Suprapubic skin (tissue), 4 donors: ENCODE measurements around the gene DGKZ. TPM values are rescaled to one million over a fixed set of nuclear protein-coding genes. Genes with fewer than 3 reads are reported as not detected.
A peak's percentile ranks its signal among the peaks of the same experiment; 100 is the strongest.

Experiments
- DNase-seq, 2 donors: peaks; one replicate each; pipeline ENCODE4 v3.0.0-alpha.2; 2019; ENCODE audit warnings: low spot score in 2 of 2
- H3K27ac ChIP-seq: fragments of 200-600 bp; sonication (generic); one replicate; pipeline ENCODE4 v1.5.1; 2019
- H3K27me3 ChIP-seq: fragments of 200-600 bp; sonication (generic); one replicate; pipeline ENCODE4 v1.5.1; 2019
- H3K36me3 ChIP-seq: fragments of 200-600 bp; sonication (generic); one replicate; pipeline ENCODE4 v1.5.1; 2019
- H3K4me1 ChIP-seq: fragments of 200-600 bp; sonication (generic); one replicate; pipeline ENCODE4 v1.5.1; 2019
- H3K4me3 ChIP-seq: fragments of 200-600 bp; sonication (generic); one replicate; pipeline ENCODE4 v1.5.1; 2019; ENCODE audit warnings: mild to moderate bottlenecking
- H3K9me3 ChIP-seq: fragments of 200-600 bp; sonication (generic); one replicate; pipeline ENCODE4 v1.5.1; 2019
- EP300 ChIP-seq: sonication (generic); formaldehyde crosslinking; IDR thresholded peaks from one replicate; pipeline ENCODE4 v1.6.1; 2017; ENCODE audit warnings: antibody characterized with exemption
- POLR2A ChIP-seq, 2 donors: fragments of 450-650 bp; IDR thresholded peaks; one replicate each; pipeline ENCODE4 v1.6.1; 2017; ENCODE audit warnings: antibody characterized with exemption in 2 of 2, mild to moderate bottlenecking in 2 of 2, moderate library complexity in 2 of 2
- POLR2AphosphoS5 ChIP-seq, 3 donors: sonication (generic); formaldehyde crosslinking; IDR thresholded peaks; one replicate each; pipeline ENCODE4 v1.6.1; 2017; ENCODE audit warnings: antibody characterized with exemption in 3 of 3
- WGBS: methylation state at CpG from one replicate; pipeline ENCODE4 v1.1.5; 2018; 5-methylcytosine and 5-hydroxymethylcytosine counted together
- total RNA-seq, 4 donors: library from RNA; depleted of rRNA; stranded (reverse); fragments of >200 nt; gene quantifications; one replicate each; pipeline ENCODE4 v1.1.0, GENCODE V29; 2016
- TF ChIP-seq, protein P1 (sequence below), 2 donors: fragments of 200-600 bp in 1 of 2; fragments of 450-650 bp in 1 of 2; sonication (generic) in 1 of 2; IDR thresholded peaks; one replicate each; pipeline ENCODE4 v1.5.1; 2016 to 2019; ENCODE audit warnings: antibody characterized with exemption in 2 of 2, mild to moderate bottlenecking in 1 of 2, moderate library complexity in 1 of 2

The DGKZ gene
- total RNA-seq, 4 donors from 2014 or later, result 60.5 to 91.0 (median 73.4) TPM

DNA sequence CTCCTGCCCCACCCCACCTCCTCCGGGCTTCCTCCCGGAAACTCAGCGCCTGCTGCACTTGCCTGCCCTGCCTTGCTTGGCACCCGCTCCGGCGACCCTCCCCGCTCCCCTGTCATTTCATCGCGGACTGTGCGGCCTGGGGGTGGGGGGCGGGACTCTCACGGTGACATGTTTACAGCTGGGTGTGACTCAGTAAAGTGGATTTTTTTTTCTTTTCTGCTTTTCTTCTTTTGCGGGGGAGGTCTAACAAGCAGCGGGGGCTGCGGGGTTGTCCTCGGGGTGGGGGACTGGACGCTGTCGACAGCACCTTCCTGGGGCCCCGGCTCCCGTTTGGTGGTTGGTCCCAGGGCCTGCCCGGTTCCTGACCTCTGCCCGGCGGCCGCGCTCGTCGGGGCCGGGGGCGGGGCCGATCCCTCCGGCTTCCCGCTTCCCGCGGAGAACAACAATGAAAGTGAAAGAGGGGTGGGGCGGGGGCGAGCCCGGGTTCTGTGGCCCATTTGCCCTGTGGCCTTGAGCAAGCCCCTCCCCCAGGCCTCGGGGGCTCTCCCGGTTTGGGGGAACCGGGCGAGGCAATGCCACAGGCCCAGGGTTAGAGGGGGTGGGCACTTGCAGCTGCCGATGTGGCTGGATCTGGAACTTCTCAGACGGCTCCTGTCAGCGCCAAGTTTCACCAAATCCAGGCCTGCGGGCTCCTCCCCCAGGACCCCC is 33.2 kb downstream of the DGKZ start:
- Histone ChIP-seq H3K27me3 (no peaks in the 10 kb centered on the region), H3K4me3 (peak overlapping the region; percentile 70), H3K36me3 (peaks cover 34% of the 10 kb centered on the region), H3K9me3 (no peaks in the 10 kb centered on the region), H3K4me1 (peaks cover 33% of the 10 kb centered on the region), H3K27ac (peak overlapping the region; percentile 79)
- WGBS, result 2% methylated on average over 35 of the region's 45 CpGs
- TF ChIP-seq EP300 (no peak), POLR2AphosphoS5 (IDR thresholded peaks at IDR 0.05) (no peak), POLR2A (IDR thresholded peaks at IDR 0.05) (no peak)
- TF ChIP-seq, protein P1, sequence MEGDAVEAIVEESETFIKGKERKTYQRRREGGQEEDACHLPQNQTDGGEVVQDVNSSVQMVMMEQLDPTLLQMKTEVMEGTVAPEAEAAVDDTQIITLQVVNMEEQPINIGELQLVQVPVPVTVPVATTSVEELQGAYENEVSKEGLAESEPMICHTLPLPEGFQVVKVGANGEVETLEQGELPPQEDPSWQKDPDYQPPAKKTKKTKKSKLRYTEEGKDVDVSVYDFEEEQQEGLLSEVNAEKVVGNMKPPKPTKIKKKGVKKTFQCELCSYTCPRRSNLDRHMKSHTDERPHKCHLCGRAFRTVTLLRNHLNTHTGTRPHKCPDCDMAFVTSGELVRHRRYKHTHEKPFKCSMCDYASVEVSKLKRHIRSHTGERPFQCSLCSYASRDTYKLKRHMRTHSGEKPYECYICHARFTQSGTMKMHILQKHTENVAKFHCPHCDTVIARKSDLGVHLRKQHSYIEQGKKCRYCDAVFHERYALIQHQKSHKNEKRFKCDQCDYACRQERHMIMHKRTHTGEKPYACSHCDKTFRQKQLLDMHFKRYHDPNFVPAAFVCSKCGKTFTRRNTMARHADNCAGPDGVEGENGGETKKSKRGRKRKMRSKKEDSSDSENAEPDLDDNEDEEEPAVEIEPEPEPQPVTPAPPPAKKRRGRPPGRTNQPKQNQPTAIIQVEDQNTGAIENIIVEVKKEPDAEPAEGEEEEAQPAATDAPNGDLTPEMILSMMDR (IDR thresholded peaks at IDR 0.05), result no peak
- DNase-seq, result no peak

DNA sequence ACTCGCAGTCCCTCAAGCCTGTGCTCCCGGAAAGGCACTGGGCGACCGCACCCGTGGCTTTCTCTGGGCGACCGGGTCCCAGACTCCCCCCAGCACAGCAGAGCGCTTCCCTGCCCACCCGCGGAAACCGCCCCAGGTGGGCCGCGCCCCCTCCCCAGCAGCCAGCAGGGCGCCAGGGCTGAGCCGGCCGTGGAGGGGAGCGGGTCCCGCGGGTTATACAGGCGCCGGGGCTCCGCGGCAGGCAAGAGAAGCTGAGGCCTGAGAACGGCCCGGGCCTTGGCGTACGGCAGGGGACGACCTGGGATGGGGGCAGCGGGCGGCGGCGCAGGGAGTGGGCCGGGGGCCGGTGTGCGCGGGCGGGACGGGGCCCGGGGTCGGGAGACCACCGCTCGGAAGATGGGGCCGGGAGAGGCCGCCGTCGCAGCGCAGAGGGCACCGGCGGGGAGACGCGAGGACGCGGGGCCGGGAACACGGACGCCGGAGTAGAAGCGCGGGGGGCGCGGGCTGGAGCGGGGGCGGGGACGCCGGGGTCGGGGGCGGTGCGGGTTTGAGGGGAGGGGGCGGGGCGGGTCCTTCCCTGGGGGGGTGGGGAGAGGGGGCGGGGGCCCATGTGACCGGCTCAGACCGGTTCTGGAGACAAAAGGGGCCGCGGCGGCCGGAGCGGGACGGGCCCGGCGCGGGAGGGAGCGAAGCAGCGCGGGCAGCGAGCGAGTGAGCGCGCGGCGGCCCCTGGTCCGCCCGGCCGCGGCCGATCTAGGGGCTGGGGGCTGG is 34.0 kb downstream of the DGKZ start, which contains the start of gene MDK:
TSS of gene MDK (plus strand) at position 622 of the 771 bp plus-strand sequence. CDS start 389 bp downstream, outside the sequence.
- no peaks in the 10 kb centered on the region for H3K9me3 ChIP-seq
- TF ChIP-seq, protein P1 (IDR thresholded peaks at IDR 0.05), result no peak
- TF ChIP-seq POLR2AphosphoS5 (IDR thresholded peaks at IDR 0.05) (no peak), POLR2A (IDR thresholded peaks at IDR 0.05) (no peak), EP300 (no peak)
- peak within 1 kb of the TSS; percentile 70 for H3K4me3 ChIP-seq
- peaks cover 27% of the 10 kb centered on the region for H3K36me3 ChIP-seq
- no CpG with 5 or more reads among the region's 96 CpGs for WGBS
- H3K27me3 ChIP-seq, result no peaks in the 10 kb centered on the region
- H3K27ac ChIP-seq, result peak within 1 kb of the TSS; percentile 79
- H3K4me1 ChIP-seq, result peaks cover 33% of the 10 kb centered on the region
- DNase-seq, result peak in 1 of 2 donors; percentile 68

DNA sequence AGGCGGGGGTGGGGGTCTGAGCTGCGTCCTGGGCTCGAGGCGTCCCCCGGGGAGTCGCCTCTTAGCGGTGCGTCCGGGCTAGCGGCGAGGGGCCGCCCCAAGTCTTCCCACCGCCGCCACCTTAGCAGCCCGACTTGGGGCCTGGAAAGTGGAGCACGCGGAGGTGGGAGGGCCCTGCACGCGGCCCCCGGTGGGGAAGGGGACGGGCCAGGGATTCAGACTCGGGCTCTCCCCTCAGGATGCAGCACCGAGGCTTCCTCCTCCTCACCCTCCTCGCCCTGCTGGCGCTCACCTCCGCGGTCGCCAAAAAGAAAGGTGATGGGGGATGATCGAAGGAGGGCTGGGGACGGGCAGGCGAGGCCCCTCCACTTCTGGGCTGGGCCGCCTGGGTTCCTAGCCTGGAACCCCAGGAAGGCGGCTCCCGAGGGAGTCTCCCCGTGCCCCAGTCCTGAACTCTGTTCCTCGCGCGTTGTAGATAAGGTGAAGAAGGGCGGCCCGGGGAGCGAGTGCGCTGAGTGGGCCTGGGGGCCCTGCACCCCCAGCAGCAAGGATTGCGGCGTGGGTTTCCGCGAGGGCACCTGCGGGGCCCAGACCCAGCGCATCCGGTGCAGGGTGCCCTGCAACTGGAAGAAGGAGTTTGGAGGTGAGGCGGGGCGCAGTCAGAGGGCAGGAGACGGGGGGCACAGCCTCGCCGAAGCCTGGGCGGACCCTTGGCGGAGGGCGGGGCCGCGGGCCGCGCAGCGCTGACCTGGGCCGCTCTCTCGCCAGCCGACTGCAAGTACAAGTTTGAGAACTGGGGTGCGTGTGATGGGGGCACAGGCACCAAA is 34.8 kb downstream of the DGKZ start:
- no peak for TF ChIP-seq POLR2A (IDR thresholded peaks at IDR 0.05)
- TF ChIP-seq, protein P1 (IDR thresholded peaks at IDR 0.05), result no peak
- peak overlapping the region; percentile 70 for H3K4me3 ChIP-seq
- H3K36me3 ChIP-seq, result peaks cover 19% of the 10 kb centered on the region
- WGBS, result 5% methylated on average over 23 of the region's 66 CpGs
- no peaks in the 10 kb centered on the region for H3K9me3 ChIP-seq
- peak in 1 of 2 donors; percentile 63 for DNase-seq
- H3K4me1 ChIP-seq, result peaks cover 33% of the 10 kb centered on the region
- H3K27ac ChIP-seq, result peak overlapping the region; percentile 79
- H3K27me3 ChIP-seq, result peaks cover 5% of the 10 kb centered on the region

DNA sequence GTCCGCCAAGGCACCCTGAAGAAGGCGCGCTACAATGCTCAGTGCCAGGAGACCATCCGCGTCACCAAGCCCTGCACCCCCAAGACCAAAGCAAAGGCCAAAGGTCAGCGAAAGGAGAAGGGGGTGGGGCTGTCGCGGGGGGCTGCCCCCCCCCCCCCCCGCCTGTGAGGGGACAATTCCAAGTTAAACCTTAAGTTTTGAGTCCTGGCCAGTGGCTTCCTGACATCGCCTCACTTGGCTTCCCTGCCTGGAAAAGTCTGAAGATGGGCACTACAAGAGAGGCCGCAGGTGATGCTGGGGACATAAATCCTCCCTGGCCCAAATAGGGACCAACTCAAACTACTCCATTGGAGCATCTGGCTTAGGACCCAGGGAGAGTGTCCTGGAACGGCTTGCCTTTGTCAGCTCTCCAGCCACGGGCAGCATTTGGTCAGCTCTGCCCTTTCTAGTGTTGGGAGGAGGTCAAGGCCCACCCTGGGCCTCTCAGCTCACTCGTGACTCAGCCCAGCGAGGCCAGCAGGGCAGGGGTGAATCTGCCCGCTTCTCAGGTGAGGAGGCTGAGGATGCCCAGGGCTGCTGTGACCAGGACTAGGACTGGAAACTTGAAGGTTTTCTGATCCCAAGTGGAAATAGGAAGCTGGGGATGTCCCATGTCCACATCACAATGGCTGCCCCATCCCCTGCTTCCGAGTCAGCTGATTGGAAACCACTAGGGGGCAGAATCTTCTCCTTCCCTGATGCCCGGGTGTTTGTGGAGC is 35.6 kb downstream of the DGKZ start:
- WGBS, result 45% methylated on average over 16 of the region's 18 CpGs
- H3K9me3 ChIP-seq, result no peaks in the 10 kb centered on the region
- TF ChIP-seq, protein P1 (IDR thresholded peaks at IDR 0.05), result peak in 1 of 2 donors; percentile 43
- no peak for TF ChIP-seq EP300
- no peak overlapping the region for H3K27ac ChIP-seq
- H3K36me3 ChIP-seq, result peaks cover 11% of the 10 kb centered on the region
- peaks cover 13% of the 10 kb centered on the region for H3K27me3 ChIP-seq
- H3K4me3 ChIP-seq, result peak overlapping the region; percentile 70
- peak in 1 of 2 donors; percentile 59 for DNase-seq
- peaks cover 36% of the 10 kb centered on the region for H3K4me1 ChIP-seq
